HEK293 (cell line): ENCODE data around the gene PARD3B.

ENCODE experiments used
- CTCF ChIA-PET: fragments of 350-600 bp; formaldehyde crosslinking; extraction: SDS; loops from one replicate; lab custom pipeline; 2021; ENCODE audit warnings: antibody characterized with exemption; lab: Yijun Ruan, JAX
- POLR2A ChIA-PET: fragments of 300-600 bp; formaldehyde crosslinking; extraction: SDS; loops from one replicate; lab custom pipeline; 2020; ENCODE audit warnings: antibody characterized with exemption, inconsistent platforms; lab: Yijun Ruan, JAX
- H3K27ac ChIP-seq: fragments of 200-500 bp; sonication (Bioruptor generic); 2 replicates; pipeline ENCODE4 v1.5.1; 2014; ENCODE audit warnings: low read depth, low read length, control low read depth, inconsistent platforms; ENCODE audit errors: extremely low read depth
- H3K36me3 ChIP-seq, 2 experiments: fragments of 200-500 bp in 1 of 2; sonication (Bioruptor generic) in 1 of 2; 1 replicate in 1 of 2; 2 replicates in 1 of 2; pipeline ENCODE4 v1.5.1; 2014 to 2017; ENCODE audit warnings: inconsistent platforms in 2 of 2, low read length in 2 of 2; ENCODE audit not compliant: control insufficient read depth in 2 of 2, insufficient read depth in 1 of 2
- H3K4me1 ChIP-seq: fragments of 200-500 bp; sonication (Bioruptor generic); 2 replicates; pipeline ENCODE4 v1.5.1; 2014; ENCODE audit warnings: mild to moderate bottlenecking, low read length, inconsistent platforms; ENCODE audit not compliant: control insufficient read depth, insufficient read depth
- H3K4me3 ChIP-seq: 2 replicates; pipeline ENCODE4 v1.5.1; 2011; ENCODE audit warnings: low read depth, mild to moderate bottlenecking, control low read depth, low read length, moderate library complexity
- H3K9me3 ChIP-seq: fragments of 200-500 bp; sonication (Bioruptor generic); 2 replicates; pipeline ENCODE4 v1.5.1; 2014; ENCODE audit warnings: low read depth, low read length, inconsistent platforms; ENCODE audit not compliant: control insufficient read depth, insufficient read depth
- KLF1 ChIP-seq: fragments of 450-650 bp; formaldehyde crosslinking; IDR thresholded peaks from 2 replicates; pipeline ENCODE4 v1.5.1; 2016; ENCODE audit warnings: missing biosample characterization, missing genetic modification characterization
- PRDM1 ChIP-seq: fragments of 450-650 bp; formaldehyde crosslinking; IDR thresholded peaks from 2 replicates; pipeline ENCODE4; 2016; ENCODE audit warnings: missing biosample characterization, missing genetic modification characterization
- SETDB1 ChIP-seq: IDR thresholded peaks from one replicate; pipeline ENCODE4 v1.6.1; 2017; ENCODE audit warnings: mild to moderate bottlenecking, low read length, moderate library complexity, mixed read lengths; ENCODE audit not compliant: insufficient read length
- WT1 ChIP-seq: fragments of 450-650 bp; formaldehyde crosslinking; IDR thresholded peaks from 2 replicates; pipeline ENCODE4 v1.5.1; 2016; ENCODE audit warnings: missing biosample characterization, missing genetic modification characterization
- YY1 ChIP-seq: fragments of 450-650 bp; formaldehyde crosslinking; IDR thresholded peaks from 2 replicates; pipeline ENCODE4 v1.5.1; 2018; ENCODE audit warnings: missing biosample characterization, missing genetic modification characterization
- ZBTB7A ChIP-seq: fragments of 450-650 bp; formaldehyde crosslinking; IDR thresholded peaks from 2 replicates; pipeline ENCODE4 v1.5.1; 2016; ENCODE audit warnings: low read depth, missing biosample characterization, missing genetic modification characterization
- ZFP41 ChIP-seq: fragments of 450-650 bp; formaldehyde crosslinking; IDR thresholded peaks from 2 replicates; pipeline ENCODE4 v1.5.1; 2016; ENCODE audit warnings: missing biosample characterization, missing genetic modification characterization, borderline replicate concordance
- ZNF175 ChIP-seq: fragments of 450-650 bp; formaldehyde crosslinking; IDR thresholded peaks from 2 replicates; pipeline ENCODE4 v1.5.1; 2016; ENCODE audit warnings: missing biosample characterization, missing genetic modification characterization
- ZNF366 ChIP-seq: fragments of 450-650 bp; formaldehyde crosslinking; conservative IDR thresholded peaks from 2 replicates; pipeline ENCODE4 v1.5.1; 2016; ENCODE audit warnings: missing biosample characterization, missing genetic modification characterization
- ZNF404 ChIP-seq: fragments of 450-650 bp; formaldehyde crosslinking; IDR thresholded peaks from 2 replicates; pipeline ENCODE4 v1.5.1; 2017; ENCODE audit warnings: missing biosample characterization, missing genetic modification characterization
- ZNF433 ChIP-seq: fragments of 450-650 bp; formaldehyde crosslinking; IDR thresholded peaks from 2 replicates; pipeline ENCODE4 v1.5.1; 2016; ENCODE audit warnings: missing biosample characterization, missing genetic modification characterization, low read depth
- ZNF501 ChIP-seq: fragments of 450-650 bp; formaldehyde crosslinking; IDR thresholded peaks from 2 replicates; pipeline ENCODE4 v1.5.1; 2016; ENCODE audit warnings: missing biosample characterization, missing genetic modification characterization
- ZNF521 ChIP-seq: fragments of 450-650 bp; formaldehyde crosslinking; IDR thresholded peaks from 2 replicates; pipeline ENCODE4 v1.5.1; 2017; ENCODE audit warnings: missing biosample characterization, mild to moderate bottlenecking, missing genetic modification characterization
- ZNF629 ChIP-seq: fragments of 450-650 bp; formaldehyde crosslinking; IDR thresholded peaks from 2 replicates; pipeline ENCODE4 v1.5.1; 2017; ENCODE audit warnings: missing biosample characterization, missing genetic modification characterization
- ZNF664 ChIP-seq: fragments of 450-650 bp; formaldehyde crosslinking; IDR thresholded peaks from 2 replicates; pipeline ENCODE4 v1.5.1; 2016; ENCODE audit warnings: missing biosample characterization, missing genetic modification characterization
- ZNF677 ChIP-seq: fragments of 450-650 bp; IDR thresholded peaks from 2 replicates; pipeline ENCODE4 v1.5.0; 2018; ENCODE audit warnings: missing biosample characterization, mild to moderate bottlenecking, missing genetic modification characterization, moderate library complexity
- ZNF707 ChIP-seq: fragments of 450-650 bp; formaldehyde crosslinking; IDR thresholded peaks from 2 replicates; pipeline ENCODE4 v1.5.1; 2016; ENCODE audit warnings: missing biosample characterization, missing genetic modification characterization
- ZNF768 ChIP-seq: fragments of 450-650 bp; formaldehyde crosslinking; IDR thresholded peaks from 2 replicates; pipeline ENCODE4 v1.5.1; 2018; ENCODE audit warnings: missing biosample characterization, mild to moderate bottlenecking, missing genetic modification characterization
- TF ChIP-seq, protein P1 (sequence below): fragments of 450-650 bp; formaldehyde crosslinking; IDR thresholded peaks from 2 replicates; pipeline ENCODE4 v1.5.1; 2016; ENCODE audit warnings: missing biosample characterization, missing genetic modification characterization
- TF ChIP-seq, protein P2 (sequence below): fragments of 450-650 bp; formaldehyde crosslinking; IDR thresholded peaks from 2 replicates; pipeline ENCODE4 v1.5.1; 2016; ENCODE audit warnings: missing biosample characterization, missing genetic modification characterization, borderline replicate concordance
- TF ChIP-seq, protein P3 (sequence below): fragments of 450-650 bp; formaldehyde crosslinking; IDR thresholded peaks from 2 replicates; pipeline ENCODE4 v1.5.1; 2017; ENCODE audit warnings: missing biosample characterization, missing genetic modification characterization
- TF ChIP-seq, protein P4 (sequence below): fragments of 450-650 bp; formaldehyde crosslinking; IDR thresholded peaks from 2 replicates; pipeline ENCODE4 v1.5.1; 2016; ENCODE audit warnings: missing biosample characterization, missing genetic modification characterization, low read depth
- TF ChIP-seq, protein P5 (sequence below): fragments of 450-650 bp; formaldehyde crosslinking; IDR thresholded peaks from 2 replicates; pipeline ENCODE4 v1.5.1; 2016; ENCODE audit warnings: missing biosample characterization, missing genetic modification characterization

The PARD3B gene

DNA sequence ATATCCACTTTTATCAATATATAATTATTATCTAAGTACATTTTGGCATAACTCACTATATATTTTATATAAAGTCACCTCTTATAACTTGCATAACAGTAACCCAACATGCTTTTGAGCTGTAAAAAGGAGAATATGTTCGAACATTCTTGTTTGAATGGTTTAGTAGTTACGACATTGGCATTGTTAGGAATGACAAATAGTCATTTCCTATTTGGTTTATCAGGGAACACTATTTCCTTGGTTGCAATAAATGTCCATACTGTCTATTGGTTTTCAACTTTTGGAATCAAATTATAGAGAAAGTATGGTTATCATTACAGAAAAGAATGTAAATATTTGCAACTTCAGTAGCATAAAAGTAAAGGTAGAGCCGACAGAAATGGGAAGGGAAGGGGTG is 124.1 kb downstream of the PARD3B start:
- CTCF ChIA-PET = no interaction called here
- TF ChIP-seq ZFP41 (tag by site-specific recombination) = no peak
- no peak for TF ChIP-seq ZNF404
- TF ChIP-seq ZNF521 (tag by site-specific recombination) = no peak
- TF ChIP-seq, protein P1, sequence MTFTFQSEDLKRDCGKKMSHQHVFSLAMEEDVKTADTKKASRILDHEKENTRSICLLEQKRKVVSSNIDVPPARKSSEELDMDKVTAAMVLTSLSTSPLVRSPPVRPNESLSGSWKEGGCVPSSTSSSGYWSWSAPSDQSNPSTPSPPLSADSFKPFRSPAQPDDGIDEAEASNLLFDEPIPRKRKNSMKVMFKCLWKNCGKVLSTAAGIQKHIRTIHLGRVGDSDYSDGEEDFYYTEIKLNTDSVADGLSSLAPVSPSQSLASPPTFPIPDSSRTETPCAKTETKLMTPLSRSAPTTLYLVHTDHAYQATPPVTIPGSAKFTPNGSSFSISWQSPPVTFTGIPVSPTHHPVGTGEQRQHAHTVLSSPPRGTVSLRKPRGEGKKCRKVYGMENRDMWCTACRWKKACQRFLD (tag by site-specific recombination) = no peak
- TF ChIP-seq ZNF366 = no peak
- TF ChIP-seq ZNF433 (tag by site-specific recombination) = no peak
- TF ChIP-seq ZNF501 = no peak
- Histone ChIP-seq H3K36me3 (no peaks in the 10 kb centered on the region), H3K9me3 (no peaks in the 10 kb centered on the region), H3K4me3 (no peak overlapping the region), H3K4me1 (no peaks in the 10 kb centered on the region), H3K27ac (no peak overlapping the region)
- POLR2A ChIA-PET = no interaction called here

DNA sequence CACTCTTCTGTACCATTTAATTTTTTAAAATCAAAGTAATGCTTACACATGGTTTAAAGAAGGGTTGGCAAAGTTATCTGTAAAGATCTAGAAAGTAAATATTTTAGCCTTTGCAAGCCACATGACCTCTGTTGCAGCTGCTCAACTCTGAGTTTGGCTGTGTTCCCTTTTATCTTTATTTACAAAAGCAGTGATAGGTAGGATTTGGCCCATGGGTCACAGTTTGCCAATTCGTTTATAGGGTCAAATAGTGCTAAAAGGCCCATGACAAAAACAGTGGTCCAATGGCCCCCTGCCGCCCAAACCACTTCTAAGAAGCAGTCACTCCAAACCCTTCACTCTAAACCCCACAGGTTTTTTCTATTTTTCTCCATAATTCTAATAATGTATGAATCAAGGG is 124.8 kb downstream of the PARD3B start:
- H3K27ac ChIP-seq = no peak overlapping the region
- no peaks in the 10 kb centered on the region for H3K4me1 ChIP-seq
- H3K9me3 ChIP-seq = no peaks in the 10 kb centered on the region
- ChIA-PET CTCF (no interaction called here), POLR2A (no interaction called here)
- no peaks in the 10 kb centered on the region for H3K36me3 ChIP-seq
- H3K4me3 ChIP-seq = no peak overlapping the region
- TF ChIP-seq ZNF664 (tag by site-specific recombination) (no peak), ZNF677 (tag by site-specific recombination) (no peak), WT1 (no peak), SETDB1 (no peak)
- TF ChIP-seq, protein P2, sequence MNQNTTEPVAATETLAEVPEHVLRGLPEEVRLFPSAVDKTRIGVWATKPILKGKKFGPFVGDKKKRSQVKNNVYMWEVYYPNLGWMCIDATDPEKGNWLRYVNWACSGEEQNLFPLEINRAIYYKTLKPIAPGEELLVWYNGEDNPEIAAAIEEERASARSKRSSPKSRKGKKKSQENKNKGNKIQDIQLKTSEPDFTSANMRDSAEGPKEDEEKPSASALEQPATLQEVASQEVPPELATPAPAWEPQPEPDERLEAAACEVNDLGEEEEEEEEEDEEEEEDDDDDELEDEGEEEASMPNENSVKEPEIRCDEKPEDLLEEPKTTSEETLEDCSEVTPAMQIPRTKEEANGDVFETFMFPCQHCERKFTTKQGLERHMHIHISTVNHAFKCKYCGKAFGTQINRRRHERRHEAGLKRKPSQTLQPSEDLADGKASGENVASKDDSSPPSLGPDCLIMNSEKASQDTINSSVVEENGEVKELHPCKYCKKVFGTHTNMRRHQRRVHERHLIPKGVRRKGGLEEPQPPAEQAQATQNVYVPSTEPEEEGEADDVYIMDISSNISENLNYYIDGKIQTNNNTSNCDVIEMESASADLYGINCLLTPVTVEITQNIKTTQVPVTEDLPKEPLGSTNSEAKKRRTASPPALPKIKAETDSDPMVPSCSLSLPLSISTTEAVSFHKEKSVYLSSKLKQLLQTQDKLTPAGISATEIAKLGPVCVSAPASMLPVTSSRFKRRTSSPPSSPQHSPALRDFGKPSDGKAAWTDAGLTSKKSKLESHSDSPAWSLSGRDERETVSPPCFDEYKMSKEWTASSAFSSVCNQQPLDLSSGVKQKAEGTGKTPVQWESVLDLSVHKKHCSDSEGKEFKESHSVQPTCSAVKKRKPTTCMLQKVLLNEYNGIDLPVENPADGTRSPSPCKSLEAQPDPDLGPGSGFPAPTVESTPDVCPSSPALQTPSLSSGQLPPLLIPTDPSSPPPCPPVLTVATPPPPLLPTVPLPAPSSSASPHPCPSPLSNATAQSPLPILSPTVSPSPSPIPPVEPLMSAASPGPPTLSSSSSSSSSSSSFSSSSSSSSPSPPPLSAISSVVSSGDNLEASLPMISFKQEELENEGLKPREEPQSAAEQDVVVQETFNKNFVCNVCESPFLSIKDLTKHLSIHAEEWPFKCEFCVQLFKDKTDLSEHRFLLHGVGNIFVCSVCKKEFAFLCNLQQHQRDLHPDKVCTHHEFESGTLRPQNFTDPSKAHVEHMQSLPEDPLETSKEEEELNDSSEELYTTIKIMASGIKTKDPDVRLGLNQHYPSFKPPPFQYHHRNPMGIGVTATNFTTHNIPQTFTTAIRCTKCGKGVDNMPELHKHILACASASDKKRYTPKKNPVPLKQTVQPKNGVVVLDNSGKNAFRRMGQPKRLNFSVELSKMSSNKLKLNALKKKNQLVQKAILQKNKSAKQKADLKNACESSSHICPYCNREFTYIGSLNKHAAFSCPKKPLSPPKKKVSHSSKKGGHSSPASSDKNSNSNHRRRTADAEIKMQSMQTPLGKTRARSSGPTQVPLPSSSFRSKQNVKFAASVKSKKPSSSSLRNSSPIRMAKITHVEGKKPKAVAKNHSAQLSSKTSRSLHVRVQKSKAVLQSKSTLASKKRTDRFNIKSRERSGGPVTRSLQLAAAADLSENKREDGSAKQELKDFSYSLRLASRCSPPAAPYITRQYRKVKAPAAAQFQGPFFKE = no peak

DNA sequence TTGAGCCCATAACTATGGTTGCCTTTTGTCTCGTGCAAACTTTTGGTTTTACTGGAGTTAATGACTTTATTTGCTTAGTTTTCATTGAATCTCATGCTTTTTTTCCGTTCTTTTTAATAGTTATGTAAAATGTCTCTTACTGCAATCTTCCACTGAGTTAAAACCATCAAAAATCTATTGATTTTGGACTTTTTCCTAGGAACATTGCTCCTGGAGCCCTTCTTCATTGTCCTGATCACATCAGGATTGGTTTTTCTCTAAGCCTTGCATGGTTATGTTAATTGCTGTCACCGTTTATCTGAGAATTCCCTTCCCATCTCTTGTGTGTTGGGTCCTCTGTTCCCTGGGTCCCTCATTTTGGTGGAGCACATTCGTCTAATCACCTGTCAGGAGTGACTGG is 125.5 kb downstream of the PARD3B start:
- Histone ChIP-seq H3K4me3 (no peak overlapping the region), H3K4me1 (no peaks in the 10 kb centered on the region), H3K9me3 (no peaks in the 10 kb centered on the region), H3K27ac (no peak overlapping the region), H3K36me3 (no peaks in the 10 kb centered on the region)
- POLR2A ChIA-PET = no interaction called here
- CTCF ChIA-PET = no interaction called here
- TF ChIP-seq PRDM1 (tag by site-specific recombination) (no peak), YY1 (tag by site-specific recombination) (no peak), ZBTB7A (tag by site-specific recombination) (no peak), ZNF175 (tag by site-specific recombination) (no peak), ZNF629 (no peak), ZNF768 (tag by site-specific recombination) (no peak), ZNF707 (no peak), KLF1 (no peak), ZNF433 (tag by site-specific recombination) (no peak)
- TF ChIP-seq, protein P3, sequence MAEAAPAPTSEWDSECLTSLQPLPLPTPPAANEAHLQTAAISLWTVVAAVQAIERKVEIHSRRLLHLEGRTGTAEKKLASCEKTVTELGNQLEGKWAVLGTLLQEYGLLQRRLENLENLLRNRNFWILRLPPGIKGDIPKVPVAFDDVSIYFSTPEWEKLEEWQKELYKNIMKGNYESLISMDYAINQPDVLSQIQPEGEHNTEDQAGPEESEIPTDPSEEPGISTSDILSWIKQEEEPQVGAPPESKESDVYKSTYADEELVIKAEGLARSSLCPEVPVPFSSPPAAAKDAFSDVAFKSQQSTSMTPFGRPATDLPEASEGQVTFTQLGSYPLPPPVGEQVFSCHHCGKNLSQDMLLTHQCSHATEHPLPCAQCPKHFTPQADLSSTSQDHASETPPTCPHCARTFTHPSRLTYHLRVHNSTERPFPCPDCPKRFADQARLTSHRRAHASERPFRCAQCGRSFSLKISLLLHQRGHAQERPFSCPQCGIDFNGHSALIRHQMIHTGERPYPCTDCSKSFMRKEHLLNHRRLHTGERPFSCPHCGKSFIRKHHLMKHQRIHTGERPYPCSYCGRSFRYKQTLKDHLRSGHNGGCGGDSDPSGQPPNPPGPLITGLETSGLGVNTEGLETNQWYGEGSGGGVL = no peak
- TF ChIP-seq, protein P4, sequence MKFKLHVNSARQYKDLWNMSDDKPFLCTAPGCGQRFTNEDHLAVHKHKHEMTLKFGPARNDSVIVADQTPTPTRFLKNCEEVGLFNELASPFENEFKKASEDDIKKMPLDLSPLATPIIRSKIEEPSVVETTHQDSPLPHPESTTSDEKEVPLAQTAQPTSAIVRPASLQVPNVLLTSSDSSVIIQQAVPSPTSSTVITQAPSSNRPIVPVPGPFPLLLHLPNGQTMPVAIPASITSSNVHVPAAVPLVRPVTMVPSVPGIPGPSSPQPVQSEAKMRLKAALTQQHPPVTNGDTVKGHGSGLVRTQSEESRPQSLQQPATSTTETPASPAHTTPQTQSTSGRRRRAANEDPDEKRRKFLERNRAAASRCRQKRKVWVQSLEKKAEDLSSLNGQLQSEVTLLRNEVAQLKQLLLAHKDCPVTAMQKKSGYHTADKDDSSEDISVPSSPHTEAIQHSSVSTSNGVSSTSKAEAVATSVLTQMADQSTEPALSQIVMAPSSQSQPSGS = no peak
- TF ChIP-seq, protein P5, sequence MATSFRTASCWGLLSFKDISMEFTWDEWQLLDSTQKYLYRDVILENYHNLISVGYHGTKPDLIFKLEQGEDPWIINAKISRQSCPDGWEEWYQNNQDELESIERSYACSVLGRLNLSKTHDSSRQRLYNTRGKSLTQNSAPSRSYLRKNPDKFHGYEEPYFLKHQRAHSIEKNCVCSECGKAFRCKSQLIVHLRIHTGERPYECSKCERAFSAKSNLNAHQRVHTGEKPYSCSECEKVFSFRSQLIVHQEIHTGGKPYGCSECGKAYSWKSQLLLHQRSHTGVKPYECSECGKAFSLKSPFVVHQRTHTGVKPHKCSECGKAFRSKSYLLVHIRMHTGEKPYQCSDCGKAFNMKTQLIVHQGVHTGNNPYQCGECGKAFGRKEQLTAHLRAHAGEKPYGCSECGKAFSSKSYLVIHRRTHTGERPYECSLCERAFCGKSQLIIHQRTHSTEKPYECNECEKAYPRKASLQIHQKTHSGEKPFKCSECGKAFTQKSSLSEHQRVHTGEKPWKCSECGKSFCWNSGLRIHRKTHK (tag by site-specific recombination) = no peak
